A673 (cell line): ENCODE results near the gene BTBD9. TPM values are rescaled to one million over a fixed set of nuclear protein-coding genes. Genes with fewer than 3 reads are reported as not detected.

Experiments
- BruUV-seq: library from RNA; stranded (reverse); fragments of 400-500 nt; replicated peaks from 2 replicates; lab custom pipeline; 2021; lab: Mats Ljungman, UMichigan
- CTCF ChIA-PET: fragments of 300-600 bp; sonication (Branson Sonifier 250); formaldehyde crosslinking; loops from one replicate; lab custom pipeline; 2022; ENCODE audit warnings: antibody characterized with exemption; lab: Charles Lee
- POLR2A ChIA-PET: fragments of 300-600 bp; sonication (Branson Sonifier 250); formaldehyde crosslinking; loops from one replicate; lab custom pipeline; 2022; ENCODE audit warnings: antibody characterized with exemption; ENCODE audit not compliant: low non-redundant PET; lab: Charles Lee
- DNase-seq: peaks from one replicate; pipeline ENCODE4 v3.0.0-alpha.2; 2015; ENCODE audit warnings: low spot score
- H3K27ac ChIP-seq: fragments of 200-600 bp; sonication (generic); 2 replicates; pipeline ENCODE4 v1.5.1; 2016; ENCODE audit warnings: mixed run types, low read depth, mild to moderate bottlenecking, mixed read lengths, antibody characterized with exemption, low read length; ENCODE audit not compliant: poor library complexity, severe bottlenecking
- H3K27me3 ChIP-seq: fragments of 200-600 bp; sonication (generic); replicated peaks from 2 replicates; pipeline ENCODE4 v1.6.1; 2017; ENCODE audit warnings: mixed run types, low read depth, mild to moderate bottlenecking, mixed read lengths, antibody characterized with exemption, low read length; ENCODE audit not compliant: insufficient read depth, poor library complexity
- H3K36me3 ChIP-seq: fragments of 200-600 bp; sonication (generic); 2 replicates; pipeline ENCODE4 v1.6.1; 2016; ENCODE audit warnings: mixed run types, mild to moderate bottlenecking, mixed read lengths, antibody characterized with exemption, low read length; ENCODE audit not compliant: insufficient read depth, poor library complexity, severe bottlenecking
- H3K4me1 ChIP-seq: fragments of 200-600 bp; sonication (generic); 2 replicates; pipeline ENCODE4 v1.6.1; 2017; ENCODE audit warnings: mixed run types, mild to moderate bottlenecking, mixed read lengths, antibody characterized with exemption, low read length; ENCODE audit not compliant: insufficient read depth, poor library complexity, severe bottlenecking
- H3K4me3 ChIP-seq: fragments of 200-600 bp; sonication (generic); 2 replicates; pipeline ENCODE4 v1.5.1; 2016; ENCODE audit warnings: low read depth, mixed run types, mild to moderate bottlenecking, mixed read lengths, low read length; ENCODE audit not compliant: poor library complexity, severe bottlenecking
- H3K9me3 ChIP-seq: fragments of 200-600 bp; sonication (generic); 2 replicates; pipeline ENCODE4 v1.6.1; 2016; ENCODE audit warnings: mixed run types, low read depth, mild to moderate bottlenecking, mixed read lengths, antibody characterized with exemption, low read length; ENCODE audit not compliant: poor library complexity, severe bottlenecking
- EZH2 ChIP-seq: fragments of 200-600 bp; sonication (generic); IDR thresholded peaks from 2 replicates; pipeline ENCODE4 v1.6.1; 2017; ENCODE audit warnings: borderline replicate concordance, low read depth, mild to moderate bottlenecking, mixed read lengths, antibody characterized with exemption, low read length; ENCODE audit not compliant: poor library complexity, severe bottlenecking
- intact Hi-C: fragments of 100-400 bp; cut with micrococcal nuclease; formaldehyde crosslinking; loops from one replicate; pipeline ENCODE4 v1.10.0; 2022; ENCODE audit not compliant: unreplicated experiment
- total RNA-seq: library from RNA; stranded (reverse); gene quantifications from 2 replicates; pipeline ENCODE4 v1.2.3, GENCODE V29; 2021
- TF ChIP-seq, protein P1 (sequence below): fragments of 300-800, 200-600 bp; sonication (generic); conservative IDR thresholded peaks from 2 replicates; pipeline ENCODE4 v1.5.1; 2017; ENCODE audit warnings: low read depth, mild to moderate bottlenecking, antibody characterized with exemption, low read length, moderate library complexity, mixed read lengths

Gene BTBD9
- total RNA-seq, 1 experiment from 2014 or later = 8.0 TPM

DNA sequence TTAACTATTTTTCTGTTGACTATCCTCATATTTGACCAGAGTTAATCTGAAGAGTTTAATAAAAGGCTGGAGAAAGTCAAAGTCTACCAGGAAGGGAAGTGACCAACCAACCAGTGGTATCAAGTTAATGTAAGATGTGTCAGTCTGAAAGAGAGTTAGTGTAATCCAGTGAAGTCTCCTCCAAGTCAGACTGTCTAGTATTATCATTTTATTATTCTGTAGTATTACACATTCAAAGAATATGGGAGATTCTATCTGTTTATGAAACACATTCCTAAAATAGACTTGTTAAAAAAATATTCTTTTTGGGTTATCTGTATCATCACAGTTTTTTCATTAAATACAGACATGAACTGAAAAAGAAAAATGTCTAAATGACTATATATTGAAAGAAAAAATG, 194.4 kb downstream of the BTBD9 start:
- BruUV-seq = no TSS peak
- H3K27ac ChIP-seq = no peak overlapping the region
- H3K36me3 ChIP-seq = no peaks in the 10 kb centered on the region
- intact Hi-C loops = no loop called here
- POLR2A ChIA-PET = no interaction called here
- CTCF ChIA-PET = no interaction called here
- H3K27me3 ChIP-seq = no peaks in the 10 kb centered on the region
- DNase-seq = no peak
- H3K4me3 ChIP-seq = no peak overlapping the region
- H3K4me1 ChIP-seq = no peaks in the 10 kb centered on the region
- H3K9me3 ChIP-seq = no peaks in the 10 kb centered on the region
- TF ChIP-seq, protein P1, sequence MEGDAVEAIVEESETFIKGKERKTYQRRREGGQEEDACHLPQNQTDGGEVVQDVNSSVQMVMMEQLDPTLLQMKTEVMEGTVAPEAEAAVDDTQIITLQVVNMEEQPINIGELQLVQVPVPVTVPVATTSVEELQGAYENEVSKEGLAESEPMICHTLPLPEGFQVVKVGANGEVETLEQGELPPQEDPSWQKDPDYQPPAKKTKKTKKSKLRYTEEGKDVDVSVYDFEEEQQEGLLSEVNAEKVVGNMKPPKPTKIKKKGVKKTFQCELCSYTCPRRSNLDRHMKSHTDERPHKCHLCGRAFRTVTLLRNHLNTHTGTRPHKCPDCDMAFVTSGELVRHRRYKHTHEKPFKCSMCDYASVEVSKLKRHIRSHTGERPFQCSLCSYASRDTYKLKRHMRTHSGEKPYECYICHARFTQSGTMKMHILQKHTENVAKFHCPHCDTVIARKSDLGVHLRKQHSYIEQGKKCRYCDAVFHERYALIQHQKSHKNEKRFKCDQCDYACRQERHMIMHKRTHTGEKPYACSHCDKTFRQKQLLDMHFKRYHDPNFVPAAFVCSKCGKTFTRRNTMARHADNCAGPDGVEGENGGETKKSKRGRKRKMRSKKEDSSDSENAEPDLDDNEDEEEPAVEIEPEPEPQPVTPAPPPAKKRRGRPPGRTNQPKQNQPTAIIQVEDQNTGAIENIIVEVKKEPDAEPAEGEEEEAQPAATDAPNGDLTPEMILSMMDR = no peak
- no peak for TF ChIP-seq EZH2

DNA sequence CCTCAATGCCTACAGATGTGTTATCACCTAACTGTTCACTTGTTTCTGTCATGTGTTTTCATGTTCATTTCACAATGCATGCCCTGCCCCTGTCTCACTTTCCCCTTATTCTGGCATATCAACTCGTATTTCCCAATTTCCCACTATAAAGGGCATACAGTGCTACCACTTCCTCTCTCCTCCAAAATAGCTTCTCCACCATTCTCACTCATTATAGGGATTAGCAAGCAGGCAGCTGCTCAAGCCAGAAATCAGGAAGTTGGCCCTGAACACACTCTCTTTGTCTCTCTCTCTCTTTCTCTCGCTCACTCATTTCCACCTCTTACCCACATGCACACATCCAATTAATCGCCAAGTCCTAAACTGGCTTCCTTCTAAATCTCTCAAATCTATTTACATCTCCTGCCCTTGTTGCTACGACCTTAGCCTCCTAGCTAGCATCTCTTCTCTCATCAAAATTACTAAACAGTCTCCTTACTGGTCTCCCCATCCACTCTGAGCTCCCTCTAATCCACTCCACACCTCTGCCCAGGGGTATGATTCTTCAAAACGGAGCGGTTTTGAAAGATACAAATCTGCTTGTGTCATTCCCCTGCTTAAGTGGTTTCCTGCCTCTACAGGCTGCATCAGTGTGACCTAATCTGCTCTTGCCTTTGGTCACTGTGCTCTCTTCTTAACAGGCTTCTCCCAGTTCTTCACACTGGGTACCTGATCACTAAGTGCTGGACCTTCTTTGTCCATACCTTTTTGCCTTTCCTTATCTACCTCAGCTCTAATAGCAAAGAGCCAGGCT, 196.2 kb downstream of the BTBD9 start:
- no peaks in the 10 kb centered on the region for H3K9me3 ChIP-seq
- intact Hi-C loops = no loop called here
- POLR2A ChIA-PET = interaction anchor here (0.6 kb wide), 1 partner anchor 625 kb away, joined by 5 read pairs; no protein-coding TSS in a partner anchor
- no peak overlapping the region for H3K27ac ChIP-seq
- no peak overlapping the region for H3K4me3 ChIP-seq
- TF ChIP-seq EZH2 = no peak
- TF ChIP-seq, protein P1 = no peak
- CTCF ChIA-PET = no interaction called here
- H3K4me1 ChIP-seq = no peaks in the 10 kb centered on the region
- peak; percentile 8 for DNase-seq
- no TSS peak for BruUV-seq
- H3K27me3 ChIP-seq = no peaks in the 10 kb centered on the region
- no peaks in the 10 kb centered on the region for H3K36me3 ChIP-seq

DNA sequence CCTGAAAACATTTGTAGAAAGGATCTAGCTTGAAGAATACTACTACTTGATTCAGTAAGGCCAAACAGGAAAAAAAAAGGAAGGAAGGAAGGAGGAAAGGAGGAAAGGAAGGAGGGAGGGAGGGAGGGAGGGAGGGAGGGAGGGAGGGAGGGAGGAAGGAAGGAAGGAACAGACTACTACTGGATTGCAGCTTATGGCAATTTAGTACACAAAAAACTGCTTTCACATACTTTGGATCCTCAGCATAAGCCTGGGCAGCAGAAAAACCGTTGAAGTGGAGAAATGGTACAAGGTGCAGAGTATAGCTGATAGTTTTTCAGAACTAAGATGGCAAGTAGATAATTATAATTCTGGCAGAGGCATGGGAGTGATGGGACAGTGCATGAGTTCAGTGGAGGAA, 201.6 kb downstream of the BTBD9 start:
- no peak for TF ChIP-seq EZH2
- TF ChIP-seq, protein P1 = no peak
- DNase-seq = no peak
- intact Hi-C loops = no loop called here
- POLR2A ChIA-PET = no interaction called here
- no peaks in the 10 kb centered on the region for H3K27me3 ChIP-seq
- no TSS peak for BruUV-seq
- H3K36me3 ChIP-seq = no peaks in the 10 kb centered on the region
- CTCF ChIA-PET = no interaction called here
- H3K9me3 ChIP-seq = no peaks in the 10 kb centered on the region
- no peak overlapping the region for H3K4me3 ChIP-seq
- H3K27ac ChIP-seq = no peak overlapping the region
- no peaks in the 10 kb centered on the region for H3K4me1 ChIP-seq
